Hematopoietic multipotent progenitor cell treated with erythropoietin and hydrocortisone succinate and interleukin-3 and kit ligand, for 8 days (in vitro differentiated cells): ENCODE results near the gene PRR29.

Experiments
- DNase-seq: peaks from one replicate; pipeline ENCODE4 v3.0.0-alpha.2; 2015

Gene PRR29

DNA sequence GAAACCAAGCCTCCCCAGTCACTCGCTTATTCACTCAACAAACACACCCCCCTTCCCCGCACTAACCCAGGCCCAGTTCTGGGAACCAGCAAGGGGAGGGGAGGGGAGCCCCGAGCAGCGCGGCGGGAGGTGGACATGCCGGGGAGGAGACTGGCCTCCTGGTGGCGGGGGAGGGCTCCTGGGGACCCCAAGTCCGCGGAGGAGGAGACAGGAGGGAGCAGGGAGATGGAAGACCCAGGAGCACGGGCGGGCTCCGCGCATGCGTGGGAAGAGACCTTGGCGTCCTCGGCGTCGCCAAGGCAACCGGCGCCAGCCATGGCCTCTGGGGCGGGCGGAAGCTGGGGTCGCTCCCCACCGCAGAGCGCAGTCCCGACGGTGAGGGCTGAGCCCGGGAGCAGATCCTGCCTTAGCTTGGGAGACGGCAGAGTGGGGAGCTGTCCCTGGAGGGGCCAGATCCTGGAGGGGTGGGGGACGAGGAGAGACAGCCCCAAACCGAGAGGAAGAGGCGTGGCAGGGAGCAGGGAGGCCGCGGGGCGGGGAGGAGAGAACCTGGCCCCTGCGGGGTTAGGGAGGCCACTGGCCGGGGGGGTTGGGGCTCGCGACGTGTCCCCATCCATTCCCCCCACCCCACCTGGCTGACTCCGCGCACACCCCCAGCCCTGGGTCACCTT, at the start of gene PRR29:
Gene PRR29, plus strand, starts transcription at position 302 of the 671 bp plus-strand sequence. Its CDS starts 14 bp downstream, at position 316.
- peak; percentile 76 for DNase-seq

DNA sequence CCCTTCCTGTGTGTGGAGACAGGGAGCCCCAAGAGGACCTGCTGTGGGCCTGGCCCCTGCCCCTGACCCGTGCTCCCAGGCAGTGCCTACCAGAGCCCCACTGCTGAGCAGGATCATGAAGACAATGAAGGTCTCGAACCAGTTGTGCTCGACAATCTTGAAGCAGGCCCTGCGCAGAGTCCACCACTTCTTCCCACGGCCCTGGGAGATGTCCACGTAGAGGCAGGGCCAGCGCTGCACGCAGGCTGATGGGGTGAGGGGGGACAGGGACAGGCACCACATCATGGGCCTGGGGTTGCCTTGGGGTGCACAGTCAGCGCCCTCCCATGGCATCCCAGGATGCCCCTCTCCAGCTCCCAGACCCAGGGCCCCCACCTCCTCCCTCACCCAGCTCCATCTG, 49.6 kb upstream of the PRR29 start:
- no peak for DNase-seq

DNA sequence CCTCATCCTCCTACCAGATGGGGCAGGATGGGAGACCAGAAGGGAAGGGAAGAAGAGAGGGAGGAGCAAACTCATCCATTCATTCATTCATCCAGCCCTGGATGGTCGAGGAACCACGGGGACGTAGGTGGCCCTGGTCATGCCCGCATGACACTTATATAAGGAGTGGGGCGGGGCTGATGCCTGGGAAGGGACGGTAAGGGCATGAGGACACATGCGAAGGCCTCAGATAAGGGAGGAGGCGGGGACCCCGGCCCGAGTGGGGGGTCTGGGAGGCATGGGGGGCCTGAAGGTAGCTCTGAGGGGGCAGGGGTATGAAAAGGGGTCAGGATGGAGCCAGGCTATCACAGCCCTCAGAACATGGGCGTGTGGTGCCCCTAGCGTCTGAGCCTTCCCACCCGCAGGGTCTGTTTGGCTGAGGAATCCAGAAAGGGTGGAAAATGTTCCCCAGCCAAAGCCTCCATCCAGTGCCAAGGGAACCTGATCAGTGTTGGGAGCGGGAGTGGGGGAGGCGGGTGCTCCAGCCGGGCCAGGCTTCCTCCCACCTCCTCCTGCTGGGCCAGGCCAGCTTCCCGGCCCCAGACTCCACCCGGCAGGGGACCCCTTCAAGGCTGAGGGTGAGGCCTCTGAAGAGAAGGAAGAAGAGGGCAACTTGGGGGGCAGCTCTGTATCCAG, 48.4 kb upstream of the PRR29 start:
- DNase-seq, result no peak

DNA sequence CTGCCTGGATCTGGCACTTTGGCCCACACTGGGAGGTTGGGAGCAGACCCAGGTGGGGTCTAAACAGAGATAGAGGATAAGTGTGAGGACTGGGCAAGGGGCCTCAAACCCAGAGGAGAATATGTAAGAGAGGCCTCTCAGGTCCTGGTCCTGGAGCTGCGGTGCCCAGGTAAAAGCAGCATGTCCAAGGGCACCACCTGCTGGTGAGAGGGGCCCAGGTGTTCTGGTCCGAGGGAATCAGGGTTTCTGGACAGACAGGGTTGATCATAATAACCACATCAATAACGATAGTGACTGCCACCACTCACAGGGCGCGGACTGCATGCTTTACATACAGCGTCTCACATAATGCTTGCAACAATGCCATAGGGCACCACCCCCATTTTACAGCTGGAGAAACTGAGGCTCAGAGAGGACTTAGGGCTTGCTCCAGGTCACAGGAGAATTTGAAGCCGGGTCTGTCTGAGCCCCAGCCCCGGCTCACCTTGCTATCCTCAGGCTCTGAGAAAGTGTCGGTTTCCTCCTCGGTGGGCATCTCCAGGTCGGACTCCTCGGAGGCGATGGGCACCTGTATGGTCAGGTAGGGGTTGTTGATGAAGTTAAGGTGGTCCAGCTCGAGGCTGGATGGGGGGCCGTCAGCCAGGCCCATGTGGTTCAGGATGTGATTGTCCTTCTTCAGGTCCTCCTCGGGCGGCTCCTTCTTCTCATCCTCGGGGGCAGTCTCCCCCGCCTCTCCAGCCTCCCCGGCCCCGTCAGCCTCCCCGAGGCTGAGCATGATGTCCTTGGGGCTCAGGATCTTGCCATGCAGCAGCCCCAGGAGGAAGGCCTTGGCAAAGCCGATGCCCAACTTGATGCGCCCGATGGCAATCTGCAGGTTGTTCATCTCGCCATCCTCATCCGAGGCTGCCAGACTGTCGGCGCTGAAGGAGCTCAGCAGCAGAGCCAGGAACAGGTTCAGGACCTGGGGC, 46.9 kb upstream of the PRR29 start:
- DNase-seq, result no peak

DNA sequence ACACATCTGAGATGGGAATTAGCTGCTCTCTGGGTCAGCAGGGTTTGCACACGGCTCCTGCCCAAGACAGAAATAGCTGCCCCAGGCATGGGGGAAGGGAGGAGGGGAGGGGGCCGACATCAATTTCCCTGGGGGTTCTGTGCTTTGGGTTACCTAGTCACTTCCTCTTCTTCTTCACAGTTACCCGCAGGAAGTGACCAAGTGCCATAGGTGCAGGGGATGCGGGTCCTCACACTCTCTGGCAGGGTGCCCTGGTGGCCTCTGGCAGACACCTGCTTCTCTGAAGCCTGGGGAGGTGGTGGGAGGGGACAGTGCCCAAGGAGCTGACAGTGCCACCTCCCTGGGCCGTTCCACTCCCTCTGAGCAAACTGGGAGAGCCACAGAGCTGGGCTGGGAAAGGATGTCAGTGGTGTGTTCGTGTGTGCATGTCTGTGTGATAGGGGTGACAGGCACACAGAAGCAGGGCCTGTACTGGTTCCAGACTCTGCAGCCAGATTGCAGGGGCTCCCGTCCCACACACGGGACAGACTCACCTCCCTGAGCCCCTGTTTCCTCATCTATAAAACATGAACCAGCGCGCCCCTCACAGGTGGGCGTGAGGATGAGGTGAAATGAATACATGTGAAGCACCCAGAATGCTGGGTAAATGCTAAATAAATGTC, 43.6 kb upstream of the PRR29 start:
- no peak for DNase-seq

DNA sequence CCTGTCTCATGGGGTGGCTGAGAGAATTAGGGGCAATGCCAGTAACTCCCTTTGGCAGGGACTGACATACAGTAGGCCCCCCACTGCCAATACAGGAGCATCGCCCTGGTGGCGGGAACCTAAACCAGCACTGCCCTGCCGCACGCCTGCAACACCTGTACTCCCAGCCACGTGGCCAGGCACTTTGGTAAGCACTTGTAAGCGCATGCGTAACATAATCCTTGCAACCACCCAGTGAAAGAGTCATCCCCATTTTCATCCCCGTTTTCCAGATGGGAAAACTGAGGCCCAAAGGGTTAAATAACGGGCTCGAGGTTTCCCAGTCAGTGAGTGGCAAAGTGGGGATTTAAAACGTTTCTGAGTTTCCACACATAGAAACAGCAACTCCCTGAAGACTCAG, 42.9 kb upstream of the PRR29 start:
- no peak for DNase-seq

DNA sequence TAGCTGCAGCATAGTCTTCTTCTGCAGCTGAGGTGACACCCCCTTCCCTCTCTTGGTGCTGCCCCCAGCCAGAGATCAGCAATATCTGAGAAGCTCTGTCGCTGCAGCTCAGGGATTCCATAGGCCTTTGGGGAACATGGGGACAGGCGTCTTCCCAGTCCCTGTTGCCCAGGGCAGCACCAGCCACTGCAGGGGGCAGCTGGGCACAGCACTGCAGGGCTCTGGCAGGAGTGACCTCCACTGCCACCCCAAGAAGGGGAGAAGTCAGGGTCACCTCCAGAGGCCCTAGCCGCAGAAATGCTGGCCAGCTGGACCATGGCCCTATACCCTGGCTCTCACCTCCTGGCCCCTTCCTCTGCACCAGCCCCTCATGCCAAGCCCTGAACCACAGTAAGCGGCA, 42.4 kb upstream of the PRR29 start:
- DNase-seq, result no peak

DNA sequence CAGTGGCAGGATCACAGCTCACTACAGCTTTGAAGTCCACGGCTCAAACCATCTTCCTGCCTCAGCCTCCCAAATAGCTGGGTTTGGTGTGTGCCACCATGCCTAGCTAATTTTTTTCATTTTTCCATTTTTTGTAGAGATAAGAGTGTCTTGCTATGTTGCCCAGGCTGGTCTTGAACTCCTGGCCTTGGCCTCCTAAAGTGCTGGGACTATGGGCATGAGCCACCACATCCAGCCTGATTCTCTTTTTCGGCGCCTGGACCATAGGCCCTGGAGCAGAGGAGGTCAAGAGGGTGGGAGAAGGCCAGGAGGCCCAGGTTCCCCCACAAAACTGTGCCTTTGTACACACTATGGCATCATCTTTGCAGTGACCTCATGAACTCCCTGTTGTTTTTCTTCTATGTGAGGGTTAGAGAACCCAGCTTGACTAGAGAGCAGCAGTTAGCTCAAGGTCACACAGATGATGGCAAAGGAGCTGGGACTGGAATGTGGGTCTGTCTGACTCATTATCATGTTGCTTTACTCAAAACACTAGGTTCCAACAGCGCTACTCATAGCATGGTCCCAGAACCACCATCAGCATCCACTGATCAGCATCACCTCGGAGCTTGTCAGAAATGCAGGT, 41.7 kb upstream of the PRR29 start:
- no peak for DNase-seq

DNA sequence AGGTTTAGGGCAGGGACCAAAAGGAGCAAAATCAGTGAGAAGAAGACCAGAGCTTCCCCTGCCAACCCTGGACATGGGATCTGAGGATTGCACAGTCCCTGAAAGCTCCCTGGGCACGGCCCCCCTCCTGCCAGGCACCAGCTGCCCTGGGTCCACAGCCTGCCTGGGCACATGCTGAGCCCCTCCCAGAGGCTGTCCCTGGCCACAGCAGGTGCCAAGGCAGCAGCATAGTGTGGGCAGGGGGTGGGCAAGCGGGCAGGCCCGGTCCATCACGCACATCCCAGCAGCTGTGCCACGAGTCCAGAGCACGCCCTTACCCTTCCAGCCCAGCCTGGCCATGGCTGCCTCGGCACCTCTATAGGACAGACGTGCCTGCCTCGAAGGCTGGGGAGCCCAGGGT, 38.1 kb upstream of the PRR29 start:
- DNase-seq, result no peak

DNA sequence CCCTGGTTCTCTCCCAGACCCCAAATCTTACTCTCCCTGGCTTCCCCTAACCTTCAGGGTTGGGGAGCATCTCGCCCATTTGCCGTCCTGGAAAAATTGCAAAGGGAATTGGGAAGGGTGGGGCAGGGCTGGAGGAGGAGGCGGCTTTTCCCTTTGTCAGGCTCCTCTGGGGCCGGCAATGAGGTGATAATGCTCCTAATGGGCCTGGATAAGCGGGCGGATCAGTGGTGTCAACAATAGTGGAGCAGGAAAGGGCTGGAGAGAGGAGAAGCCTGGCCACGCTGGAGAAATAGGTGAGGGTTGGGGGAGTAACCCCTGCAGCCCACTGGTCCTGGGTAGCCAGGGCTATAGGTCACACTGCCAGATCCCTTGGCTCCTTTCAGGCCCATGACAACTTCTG, 37.7 kb upstream of the PRR29 start:
- no peak for DNase-seq

DNA sequence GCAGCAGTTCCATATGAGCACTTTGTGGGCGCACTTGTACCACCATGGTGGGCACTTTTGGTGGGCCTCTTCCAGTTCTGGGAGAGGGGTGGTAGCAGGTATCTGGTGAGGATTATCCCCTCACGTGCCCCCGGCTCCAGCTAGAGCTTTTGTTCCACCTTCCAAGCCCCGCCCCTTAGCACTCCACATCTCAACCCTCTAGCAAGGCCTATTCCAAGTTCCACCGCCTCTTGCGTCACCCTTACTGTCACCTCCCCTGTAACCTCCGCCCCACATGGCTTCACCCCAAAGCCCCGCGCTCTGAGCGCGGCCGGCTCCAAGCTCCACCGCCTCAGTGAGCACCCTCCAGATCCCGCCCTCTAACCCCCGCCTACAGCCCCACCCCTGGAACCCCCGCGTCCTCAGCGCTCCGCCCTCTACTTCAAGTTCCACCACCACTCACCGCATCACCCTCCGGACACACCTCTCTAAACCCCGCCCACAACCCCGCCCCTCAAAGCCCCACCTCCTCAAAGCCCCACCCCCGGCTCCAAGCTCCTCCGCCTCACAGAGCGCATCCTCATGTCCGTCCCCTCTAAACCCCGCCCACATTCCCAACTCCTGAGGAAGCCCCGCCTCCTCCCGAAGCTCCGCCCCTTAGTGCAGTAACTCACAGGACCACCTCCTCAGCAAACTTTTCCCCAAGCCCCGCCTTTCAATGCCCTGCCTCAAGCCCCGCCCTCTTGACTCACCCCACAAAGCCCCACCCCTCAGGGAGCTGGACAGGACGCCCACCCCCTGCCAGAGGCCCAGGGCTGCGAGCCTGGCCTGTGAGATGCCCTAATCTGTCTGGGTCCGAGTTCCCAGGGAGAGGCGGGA, 36.6 kb upstream of the PRR29 start:
- DNase-seq, result peak; percentile 81

DNA sequence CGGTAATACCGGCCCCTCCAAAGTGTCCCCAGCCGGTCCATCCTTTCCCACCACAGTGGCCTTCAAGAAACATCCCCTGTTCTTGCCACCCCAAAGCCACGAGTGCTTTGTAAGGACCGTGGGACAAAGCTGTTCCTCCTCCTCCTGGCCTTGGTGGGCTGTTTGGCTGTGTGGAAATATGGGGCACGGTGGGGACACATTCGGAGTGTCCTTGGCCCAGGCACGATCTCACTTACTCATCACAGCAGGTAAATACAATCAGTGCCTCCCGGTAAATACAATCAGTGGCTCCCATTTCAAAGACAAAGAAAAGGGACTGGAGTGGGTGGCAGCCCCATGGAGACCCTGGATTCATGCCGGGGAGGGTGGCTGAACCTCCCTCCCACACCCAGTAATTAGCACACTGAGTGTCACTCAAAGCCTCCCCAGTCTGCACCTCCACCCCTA, 35.8 kb upstream of the PRR29 start:
- no peak for DNase-seq

DNA sequence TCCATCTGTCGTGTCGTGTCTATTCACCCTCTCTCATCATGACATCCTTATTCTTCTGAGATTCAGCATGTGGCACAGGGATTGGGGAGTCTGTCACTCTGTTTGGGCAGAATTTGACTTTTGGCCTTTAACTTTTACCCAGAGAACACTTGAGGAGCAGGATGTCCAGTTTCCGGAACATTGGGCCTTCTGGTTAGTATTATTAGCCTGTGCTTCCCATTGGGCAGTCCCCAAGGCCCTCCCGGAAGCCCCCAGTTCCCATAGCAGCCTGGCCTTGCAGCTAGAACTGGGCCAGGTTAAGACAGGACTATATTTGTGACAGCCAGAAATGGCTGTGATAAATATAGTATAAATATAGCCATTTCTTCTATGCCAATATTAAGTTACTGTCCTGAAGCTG, 35.0 kb upstream of the PRR29 start:
- no peak for DNase-seq

DNA sequence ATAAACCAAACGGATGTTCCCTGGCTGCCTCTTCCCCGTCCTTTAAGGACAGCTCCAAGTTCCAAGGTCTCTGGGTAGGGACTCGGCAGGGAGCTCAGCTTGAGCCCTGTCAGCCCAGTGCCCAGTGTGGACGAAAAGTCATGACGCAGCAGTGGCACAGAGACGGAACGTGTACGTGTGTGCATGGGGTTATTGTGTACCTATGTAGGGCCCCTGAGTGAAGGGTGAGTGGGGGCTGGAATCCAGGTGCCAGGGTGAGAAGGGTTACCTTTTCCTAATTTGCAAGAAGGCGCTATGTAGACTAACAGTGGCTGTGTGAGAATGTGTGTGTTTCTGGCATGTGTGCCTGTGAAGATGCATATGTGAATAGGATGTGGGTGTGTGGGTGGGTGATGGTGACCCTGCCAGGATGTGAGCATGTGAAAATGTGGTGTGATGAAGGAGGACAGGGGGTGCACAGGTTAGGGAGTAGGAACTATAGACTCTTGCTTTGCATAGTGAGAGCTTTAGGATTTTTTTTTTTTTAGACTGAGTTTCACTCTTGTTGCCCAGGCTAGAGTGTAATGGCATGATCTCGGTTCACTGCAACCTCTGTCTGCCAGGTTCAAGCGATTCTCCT, 31.4 kb upstream of the PRR29 start:
- no peak for DNase-seq

DNA sequence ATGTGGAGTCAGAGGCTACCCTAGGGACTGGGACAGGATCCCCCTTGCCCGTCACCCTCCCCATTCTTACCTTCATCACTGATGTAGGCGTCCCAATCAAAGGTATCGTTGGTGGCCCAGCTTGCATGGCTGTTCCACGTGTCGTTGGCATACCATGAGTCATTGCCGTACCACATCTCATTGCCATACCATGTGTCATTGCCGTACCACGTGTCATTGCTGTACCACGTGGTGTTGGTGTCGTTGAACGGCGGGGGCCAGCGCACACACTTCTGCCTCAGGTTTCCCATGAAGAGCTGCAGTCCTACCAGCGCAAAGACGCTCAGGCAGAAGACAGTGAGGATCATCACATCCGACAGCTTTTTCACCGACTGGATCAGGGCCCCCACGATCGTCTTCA, 30.2 kb upstream of the PRR29 start:
- no peak for DNase-seq

DNA sequence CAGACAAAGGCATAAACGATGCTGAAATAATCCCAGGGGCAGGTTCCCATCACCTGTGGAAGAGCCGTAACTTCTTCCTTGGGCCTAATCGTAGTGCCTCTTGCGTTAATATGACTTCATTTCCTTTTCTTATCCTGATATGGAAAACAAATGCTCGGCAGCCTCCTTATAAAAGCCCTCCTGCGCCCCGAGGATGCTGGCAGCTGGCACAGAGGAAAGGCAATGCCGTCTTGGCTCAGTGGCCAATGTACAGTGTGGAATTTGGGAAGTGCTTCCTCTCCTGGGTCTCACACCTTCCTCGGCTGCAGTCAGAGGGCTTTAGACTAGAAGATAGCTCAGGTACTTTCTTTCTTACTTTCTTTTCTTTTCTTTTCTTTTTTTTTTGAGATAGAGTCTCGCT, 28.9 kb upstream of the PRR29 start:
- DNase-seq, result no peak

DNA sequence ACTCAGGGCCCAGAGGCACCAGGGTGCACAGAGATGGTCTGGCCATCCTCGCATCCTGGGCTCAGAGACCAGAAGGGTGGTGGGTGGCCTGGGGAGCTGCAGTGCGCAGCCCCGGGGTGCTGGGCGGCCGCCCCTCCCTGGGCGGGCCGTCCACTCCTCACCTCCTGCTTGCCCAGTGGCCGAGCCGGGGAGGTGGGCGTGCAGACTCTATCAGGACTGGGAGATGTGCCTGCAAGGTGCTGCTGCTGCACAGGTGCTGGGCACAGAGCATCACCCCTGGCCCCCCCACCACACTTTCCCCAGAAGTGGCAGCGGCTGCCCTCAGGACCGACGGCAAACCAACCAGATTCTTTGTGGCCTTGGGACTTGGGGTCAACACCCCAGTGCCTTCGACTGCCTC, 25.4 kb upstream of the PRR29 start, which contains the start of gene SCN4A:
Gene SCN4A, minus strand, starts transcription at position 123 of the 400 bp plus-strand sequence. Its CDS starts 77 bp downstream, at position 46.
- DNase-seq, result no peak

DNA sequence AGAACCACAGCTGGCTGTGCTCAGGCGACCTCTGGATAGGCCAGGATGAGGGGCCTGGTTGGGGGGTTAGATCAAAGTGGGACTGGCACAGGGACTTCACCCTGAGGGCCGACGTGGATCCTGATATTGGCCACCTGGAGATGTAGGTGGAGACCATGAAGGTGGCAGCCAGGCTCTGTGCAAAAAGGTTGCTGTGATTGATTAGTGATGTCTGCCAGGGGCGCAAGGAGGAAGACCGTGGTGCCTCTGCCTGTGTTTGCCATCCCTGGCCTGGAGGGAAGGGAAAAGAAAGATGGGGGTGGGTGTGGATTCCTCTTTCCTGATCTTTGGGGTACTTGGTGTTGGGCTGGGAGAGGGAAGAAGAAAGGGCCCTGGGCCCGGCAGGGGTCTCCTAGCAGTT, 24.9 kb upstream of the PRR29 start:
- DNase-seq, result no peak

DNA sequence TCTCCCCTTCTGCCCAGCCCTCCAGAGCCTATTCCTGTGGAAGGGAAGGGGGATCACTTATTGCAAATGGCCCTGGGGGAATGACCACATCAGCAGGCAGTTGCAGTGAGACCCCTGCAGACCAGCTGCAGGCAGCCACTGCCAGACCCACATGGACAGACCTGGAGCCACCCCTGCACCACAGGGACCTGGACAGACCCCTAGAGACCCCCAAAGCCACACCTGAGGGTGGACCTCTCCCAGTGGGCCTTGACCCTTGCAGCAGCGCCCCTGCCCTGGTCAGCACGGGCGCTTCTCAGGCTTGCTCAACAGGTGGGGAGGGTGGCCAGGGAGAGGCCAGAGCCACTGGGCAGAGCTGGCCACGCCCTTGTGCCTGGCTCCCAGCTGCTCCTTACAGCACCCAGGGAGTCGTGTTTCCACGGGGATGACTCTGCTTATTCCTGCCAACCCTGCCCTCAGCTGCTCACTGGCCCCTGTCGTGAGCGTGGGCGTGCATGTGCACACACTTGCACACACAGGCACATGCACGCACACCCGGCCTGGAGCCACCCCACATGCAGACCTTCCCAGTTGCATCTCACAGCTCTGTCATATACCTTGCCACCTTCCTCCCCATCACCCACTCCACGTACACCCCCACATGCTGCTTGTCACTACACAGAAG, 24.1 kb upstream of the PRR29 start:
- no peak for DNase-seq

DNA sequence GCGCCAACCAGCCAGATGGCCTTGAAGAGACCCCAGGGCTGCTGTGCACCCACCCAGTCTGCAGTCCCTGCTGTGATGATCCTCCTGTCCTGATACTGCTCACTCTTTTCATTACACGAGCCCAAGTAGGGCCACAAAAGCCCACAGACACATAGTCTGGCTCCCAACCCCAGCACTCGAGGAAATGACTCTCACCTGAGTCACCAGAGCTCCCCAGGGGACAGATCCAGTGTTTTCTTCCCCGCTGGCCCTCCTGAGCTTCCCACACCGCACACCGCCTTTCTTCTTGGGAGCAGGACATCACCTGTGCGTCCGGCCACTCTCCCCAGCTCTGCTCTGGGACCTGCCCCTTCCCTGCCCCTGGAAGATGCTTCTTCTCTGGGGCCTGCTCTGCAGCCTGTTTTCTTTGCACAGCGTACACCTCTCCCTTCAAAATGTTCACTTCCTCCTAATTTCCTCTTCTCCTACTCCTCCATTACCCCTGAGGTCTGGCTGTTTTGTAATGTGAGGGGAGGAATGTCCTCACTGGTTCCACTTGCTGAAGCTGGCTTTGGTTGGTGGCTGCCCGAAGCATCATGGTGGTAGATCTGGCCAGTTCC, 23.5 kb upstream of the PRR29 start:
- DNase-seq, result no peak
